Peyer's patch (tissue), 4 donors: ENCODE data around the gene PLXNA2.

Source experiments
- POLR2A ChIP-seq, 2 donors: fragments of 450-650 bp; IDR thresholded peaks; one replicate each; pipeline ENCODE4 v1.5.1; 2017; ENCODE audit warnings: antibody characterized with exemption in 2 of 2, mild to moderate bottlenecking in 2 of 2, moderate library complexity in 2 of 2
- TF ChIP-seq, protein P1 (sequence below), 6 experiments: fragments of 450-650 bp in 4 of 6; fragments of 200-600 bp in 2 of 6; sonication (generic) in 1 of 6; IDR thresholded peaks; one replicate each; pipeline ENCODE4 v1.5.1; 2017 to 2019; ENCODE audit warnings: antibody characterized with exemption in 6 of 6, mild to moderate bottlenecking in 3 of 6, moderate library complexity in 1 of 6

DNA sequence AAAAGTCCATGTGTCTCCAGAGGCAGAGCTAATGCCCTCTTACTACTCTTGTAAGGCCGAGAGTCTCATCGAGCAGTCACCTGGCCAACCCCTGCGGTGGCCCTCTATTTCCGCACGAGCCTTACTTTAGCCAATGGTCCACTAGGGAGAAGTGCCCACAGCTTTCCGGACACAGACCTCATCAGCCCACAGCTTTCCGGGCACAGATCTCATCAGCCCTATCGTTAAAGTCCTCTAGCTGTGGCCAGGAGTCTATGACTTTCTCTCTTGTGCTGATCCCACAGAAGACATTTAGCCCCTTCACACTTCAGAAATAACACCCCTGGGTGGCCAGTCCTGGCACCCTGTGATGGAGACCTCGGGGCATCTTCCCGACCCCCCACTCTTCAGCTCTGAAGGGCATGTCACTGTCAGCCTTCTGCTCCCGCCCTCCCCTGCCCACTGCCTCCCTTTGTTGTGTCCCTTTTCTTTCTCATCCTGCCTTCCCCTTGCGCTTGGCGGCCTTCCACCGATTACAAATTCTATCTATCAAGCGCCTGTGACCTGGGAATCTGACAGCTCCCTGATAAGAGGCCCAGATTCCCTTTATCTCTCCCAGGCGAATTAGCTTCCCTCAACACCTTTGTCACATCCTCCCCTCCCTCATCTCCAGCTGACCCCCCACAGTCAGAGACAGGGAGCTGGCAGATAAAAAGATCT is 161.0 kb downstream of the PLXNA2 start:
- TF ChIP-seq, protein P1, sequence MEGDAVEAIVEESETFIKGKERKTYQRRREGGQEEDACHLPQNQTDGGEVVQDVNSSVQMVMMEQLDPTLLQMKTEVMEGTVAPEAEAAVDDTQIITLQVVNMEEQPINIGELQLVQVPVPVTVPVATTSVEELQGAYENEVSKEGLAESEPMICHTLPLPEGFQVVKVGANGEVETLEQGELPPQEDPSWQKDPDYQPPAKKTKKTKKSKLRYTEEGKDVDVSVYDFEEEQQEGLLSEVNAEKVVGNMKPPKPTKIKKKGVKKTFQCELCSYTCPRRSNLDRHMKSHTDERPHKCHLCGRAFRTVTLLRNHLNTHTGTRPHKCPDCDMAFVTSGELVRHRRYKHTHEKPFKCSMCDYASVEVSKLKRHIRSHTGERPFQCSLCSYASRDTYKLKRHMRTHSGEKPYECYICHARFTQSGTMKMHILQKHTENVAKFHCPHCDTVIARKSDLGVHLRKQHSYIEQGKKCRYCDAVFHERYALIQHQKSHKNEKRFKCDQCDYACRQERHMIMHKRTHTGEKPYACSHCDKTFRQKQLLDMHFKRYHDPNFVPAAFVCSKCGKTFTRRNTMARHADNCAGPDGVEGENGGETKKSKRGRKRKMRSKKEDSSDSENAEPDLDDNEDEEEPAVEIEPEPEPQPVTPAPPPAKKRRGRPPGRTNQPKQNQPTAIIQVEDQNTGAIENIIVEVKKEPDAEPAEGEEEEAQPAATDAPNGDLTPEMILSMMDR (IDR thresholded peaks at IDR 0.05), result no peak
- no peak for TF ChIP-seq POLR2A (IDR thresholded peaks at IDR 0.05)
